Trophoblast cell (in vitro differentiated cells and primary cell): Measurements from ENCODE around the gene MYRF.

Experiments
- DNase-seq, 2 donors: peaks; one replicate each; pipeline ENCODE4 v3.0.0-alpha.2; 2016
- H2AFZ ChIP-seq: 2 replicates; pipeline ENCODE4 v1.6.1; 2013; ENCODE audit warnings: low read length, moderate library complexity, mild to moderate bottlenecking; ENCODE audit not compliant: insufficient read depth, poor library complexity
- H2AK5ac ChIP-seq: 2 replicates; pipeline ENCODE4 v1.6.1; 2013; ENCODE audit warnings: mild to moderate bottlenecking, low read length
- H2BK120ac ChIP-seq: 2 replicates; pipeline ENCODE4 v1.6.1; 2013; ENCODE audit warnings: low read length, mild to moderate bottlenecking, moderate library complexity; ENCODE audit not compliant: insufficient read depth, poor library complexity
- H2BK12ac ChIP-seq: 2 replicates; pipeline ENCODE4 v1.6.1; 2013; ENCODE audit warnings: mild to moderate bottlenecking, low read length, moderate library complexity
- H2BK5ac ChIP-seq: 2 replicates; pipeline ENCODE4 v1.6.1; 2013; ENCODE audit warnings: low read length, low read depth, moderate library complexity, mild to moderate bottlenecking; ENCODE audit not compliant: poor library complexity
- H3K14ac ChIP-seq: 2 replicates; pipeline ENCODE4 v1.6.1; 2013; ENCODE audit warnings: mild to moderate bottlenecking, low read length
- H3K18ac ChIP-seq: 2 replicates; pipeline ENCODE4 v1.6.1; 2013; ENCODE audit warnings: mild to moderate bottlenecking, low read length
- H3K23ac ChIP-seq: 2 replicates; pipeline ENCODE4 v1.6.1; 2013; ENCODE audit warnings: low read length
- H3K27ac ChIP-seq: 2 replicates; pipeline ENCODE4 v1.5.1; 2013; ENCODE audit warnings: low read depth, mild to moderate bottlenecking, inconsistent platforms, low read length, moderate library complexity
- H3K27me3 ChIP-seq: 2 replicates; pipeline ENCODE4 v1.6.1; 2013; ENCODE audit warnings: inconsistent platforms, mild to moderate bottlenecking, low read length, moderate library complexity; ENCODE audit not compliant: insufficient read depth
- H3K36me3 ChIP-seq, 2 experiments: 1 replicate in 1 of 2; 2 replicates in 1 of 2; pipeline ENCODE4 v1.6.1; 2013; ENCODE audit warnings: low read length in 2 of 2, mild to moderate bottlenecking in 2 of 2, moderate library complexity in 1 of 2; ENCODE audit not compliant: insufficient read depth in 2 of 2, control insufficient read depth in 1 of 2
- H3K4ac ChIP-seq: 2 replicates; pipeline ENCODE4 v1.6.1; 2013; ENCODE audit warnings: low read depth, mild to moderate bottlenecking, low read length, moderate library complexity
- H3K4me1 ChIP-seq, 2 experiments: 1 replicate in 1 of 2; 2 replicates in 1 of 2; pipeline ENCODE4 v1.6.1; 2013; ENCODE audit warnings: low read length in 2 of 2, mild to moderate bottlenecking in 2 of 2, moderate library complexity in 1 of 2; ENCODE audit not compliant: insufficient read depth in 2 of 2, control insufficient read depth in 1 of 2
- H3K4me2 ChIP-seq: 2 replicates; pipeline ENCODE4 v1.6.1; 2013; ENCODE audit warnings: inconsistent platforms, mild to moderate bottlenecking, low read length, moderate library complexity
- H3K4me3 ChIP-seq: 2 replicates; pipeline ENCODE4 v1.5.1; 2013; ENCODE audit warnings: mild to moderate bottlenecking, low read depth, low read length, inconsistent platforms
- H3K79me1 ChIP-seq: one replicate; pipeline ENCODE4 v1.6.1; 2013; ENCODE audit warnings: low read length
- H3K79me2 ChIP-seq: 2 replicates; pipeline ENCODE4 v1.6.1; 2013; ENCODE audit warnings: low read length, mild to moderate bottlenecking; ENCODE audit not compliant: control insufficient read depth, insufficient read depth, poor library complexity
- H3K9ac ChIP-seq: 2 replicates; pipeline ENCODE4 v1.6.1; 2013; ENCODE audit warnings: mild to moderate bottlenecking, low read length
- H3K9me3 ChIP-seq: 2 replicates; pipeline ENCODE4 v1.6.1; 2013; ENCODE audit warnings: low read depth, mild to moderate bottlenecking, control low read depth, inconsistent platforms, low read length; ENCODE audit not compliant: insufficient read depth
- H4K12ac ChIP-seq: 2 replicates; pipeline ENCODE4 v1.6.1; 2013; ENCODE audit warnings: low read depth, mild to moderate bottlenecking, low read length, moderate library complexity
- H4K8ac ChIP-seq: 2 replicates; pipeline ENCODE4 v1.6.1; 2013; ENCODE audit warnings: low read depth, mild to moderate bottlenecking, low read length, moderate library complexity
- H4K91ac ChIP-seq: one replicate; pipeline ENCODE4 v1.6.1; 2013; ENCODE audit warnings: low read depth, mild to moderate bottlenecking, low read length, moderate library complexity
- WGBS: extraction: QIAGEN DNeasy Blood & Tissue Kit; methylation state at CpG from one replicate; pipeline ENCODE4 v1.1.7; 2013; ENCODE audit warnings: missing lambda C conversion rate; ENCODE audit not compliant: insufficient read length, insufficient coverage; ENCODE audit errors: extremely low coverage; 5-methylcytosine and 5-hydroxymethylcytosine counted together

The MYRF gene

DNA sequence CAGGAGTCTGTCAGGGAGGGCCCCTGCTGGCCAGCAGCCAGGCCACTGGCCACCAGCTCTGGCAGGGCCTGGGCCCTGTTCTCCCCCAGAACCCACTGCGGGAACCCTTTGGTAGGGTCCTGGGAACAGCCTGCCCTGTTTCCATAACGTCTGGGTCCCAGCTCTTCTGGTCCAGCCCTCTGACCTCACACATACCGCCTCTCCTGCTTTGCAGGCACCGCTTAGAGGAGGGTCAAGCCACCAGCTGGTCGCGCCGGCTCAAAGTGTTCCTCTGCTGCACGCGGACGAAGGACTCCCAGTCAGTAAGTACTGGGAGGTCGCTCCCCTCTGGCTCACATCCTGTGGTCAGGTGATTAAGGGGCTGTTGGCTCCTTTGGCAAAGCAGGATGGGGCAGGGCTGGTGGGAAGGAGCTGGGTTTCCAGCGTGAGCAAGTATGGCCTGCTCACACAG lies 26.6 kb upstream of the MYRF start:
- WGBS = no CpG with 5 or more reads among the region's 12 CpGs
- H3K36me3 ChIP-seq = no peaks in the 10 kb centered on the region

GRCh38 chr11:61726775-61727174 lies 25.7 kb upstream of the MYRF start:
- H3K9ac ChIP-seq = no peak overlapping the region
- H3K9me3 ChIP-seq = no peaks in the 10 kb centered on the region
- no peak overlapping the region for H3K27ac ChIP-seq
- no peak overlapping the region for H4K8ac ChIP-seq
- no peak overlapping the region for H3K4me2 ChIP-seq
- no peaks in the 10 kb centered on the region for H3K36me3 ChIP-seq
- H3K4me3 ChIP-seq = no peak overlapping the region
- peaks cover 2 to 7% of the 10 kb centered on the region in 2 experiments for H3K4me1 ChIP-seq
- no peaks in the 10 kb centered on the region for H3K79me1 ChIP-seq
- no CpG with 5 or more reads among the region's 13 CpGs for WGBS
- no peak overlapping the region for H3K18ac ChIP-seq
- H4K12ac ChIP-seq = no peak overlapping the region
- H4K91ac ChIP-seq = no peak overlapping the region
- H3K14ac ChIP-seq = no peak overlapping the region
- DNase-seq = no peak
- no peaks in the 10 kb centered on the region for H3K27me3 ChIP-seq
- H2BK12ac ChIP-seq = no peak overlapping the region
- no peak overlapping the region for H3K23ac ChIP-seq
- H2AFZ ChIP-seq = no peak overlapping the region
- no peak overlapping the region for H2AK5ac ChIP-seq
- H2BK120ac ChIP-seq = no peak overlapping the region
- H2BK5ac ChIP-seq = no peak overlapping the region
- no peak overlapping the region for H3K4ac ChIP-seq
- H3K79me2 ChIP-seq = no peaks in the 10 kb centered on the region

More for the DNA sequence above, 26.6 kb upstream of the MYRF start:
- Histone ChIP-seq H3K4me2 (no peak overlapping the region), H2BK5ac (no peak overlapping the region), H3K79me1 (no peaks in the 10 kb centered on the region), H3K23ac (no peak overlapping the region), H2BK120ac (no peak overlapping the region), H3K79me2 (no peaks in the 10 kb centered on the region), H3K9me3 (no peaks in the 10 kb centered on the region), H2AK5ac (no peak overlapping the region), H2AFZ (no peak overlapping the region), H4K8ac (no peak overlapping the region), H3K4me1 (peaks cover 2 to 7% of the 10 kb centered on the region in 2 experiments), H4K12ac (no peak overlapping the region), H3K4ac (no peak overlapping the region), H3K27me3 (no peaks in the 10 kb centered on the region), H3K14ac (no peak overlapping the region), H2BK12ac (no peak overlapping the region), H3K18ac (no peak overlapping the region), H4K91ac (no peak overlapping the region), H3K9ac (no peak overlapping the region), H3K4me3 (no peak overlapping the region), H3K27ac (no peak overlapping the region)
- no peak for DNase-seq

DNA sequence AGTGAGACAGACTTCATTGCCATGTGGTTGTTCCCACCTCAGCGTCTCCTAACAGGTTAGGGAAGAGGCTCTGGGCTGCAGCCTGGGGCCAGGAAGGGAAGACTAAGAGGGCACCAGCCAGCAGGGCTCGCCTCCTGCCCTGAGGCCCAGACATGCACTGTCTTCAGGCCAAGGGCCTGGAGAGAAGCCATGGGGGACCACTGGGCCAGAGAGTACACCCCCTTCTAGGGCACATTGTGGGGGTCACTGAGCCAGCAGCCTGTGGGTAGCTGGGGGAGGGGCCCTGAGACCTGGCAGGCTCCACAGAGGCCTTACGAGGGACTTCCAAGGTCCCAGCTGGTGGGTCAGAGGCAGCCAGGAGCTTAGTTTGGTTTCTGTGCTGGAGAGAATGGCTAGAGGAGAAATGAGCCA lies 25.0 kb upstream of the MYRF start:
- Histone ChIP-seq H3K23ac (no peak overlapping the region), H2BK12ac (no peak overlapping the region), H4K91ac (no peak overlapping the region), H3K4me1 (peaks cover 2 to 7% of the 10 kb centered on the region in 2 experiments), H3K4me3 (no peak overlapping the region), H3K36me3 (no peaks in the 10 kb centered on the region), H3K9me3 (no peaks in the 10 kb centered on the region), H2AFZ (no peak overlapping the region), H3K18ac (no peak overlapping the region), H3K27ac (no peak overlapping the region), H2BK5ac (no peak overlapping the region), H3K14ac (no peak overlapping the region), H3K4ac (no peak overlapping the region), H4K8ac (no peak overlapping the region), H3K27me3 (no peaks in the 10 kb centered on the region), H3K9ac (no peak overlapping the region), H3K4me2 (no peak overlapping the region), H4K12ac (no peak overlapping the region), H2BK120ac (no peak overlapping the region), H2AK5ac (no peak overlapping the region), H3K79me1 (no peaks in the 10 kb centered on the region), H3K79me2 (no peaks in the 10 kb centered on the region)
- WGBS = no CpG with 5 or more reads among the region's 3 CpGs
- no peak for DNase-seq

DNA sequence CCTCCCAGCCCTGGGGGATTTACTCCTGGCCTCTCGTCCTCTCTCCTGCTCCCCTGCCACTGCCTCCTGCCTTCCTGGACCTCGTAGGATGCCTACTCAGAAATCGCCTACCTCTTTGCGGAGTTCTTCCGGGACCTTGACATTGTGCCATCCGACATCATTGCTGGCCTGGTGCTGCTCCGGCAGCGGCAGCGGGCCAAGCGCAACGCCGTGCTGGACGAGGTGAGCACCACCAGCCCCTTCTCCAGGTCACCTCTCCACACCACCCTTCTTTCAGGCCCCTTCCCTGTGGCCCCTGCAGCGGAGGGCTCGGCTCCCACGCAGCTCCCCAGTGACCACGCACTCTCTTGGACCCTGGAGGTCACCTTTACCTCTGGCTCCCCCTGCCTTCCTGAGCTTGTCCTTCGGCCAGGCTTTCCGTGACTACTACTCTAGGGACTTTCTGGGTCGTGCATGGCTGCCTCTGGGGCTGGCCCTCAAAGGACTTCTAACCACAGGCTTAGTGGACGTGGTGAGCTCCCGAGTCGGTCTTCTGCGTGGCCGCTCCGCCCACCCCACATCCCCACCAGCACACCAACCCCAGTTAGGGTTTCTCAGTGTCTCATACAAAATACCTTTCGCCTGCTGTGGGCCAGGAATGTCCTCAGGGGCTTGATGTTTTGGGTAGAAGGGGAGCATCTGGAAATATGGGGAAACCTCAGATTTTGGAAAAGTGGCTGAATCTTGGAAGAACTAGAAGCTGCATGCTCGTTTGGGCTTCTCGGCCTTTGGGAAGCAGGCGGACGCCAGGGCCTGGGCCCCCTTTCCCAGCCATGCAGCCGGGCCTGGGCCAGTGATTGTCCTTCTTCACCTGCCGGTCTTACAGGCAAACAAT lies 24.1 kb upstream of the MYRF start:
- Histone ChIP-seq H2AK5ac (peak overlapping the region; percentile 52), H3K27ac (no peak overlapping the region), H3K18ac (peak overlapping the region; percentile 16), H3K4me2 (no peak overlapping the region), H3K27me3 (no peaks in the 10 kb centered on the region), H3K79me1 (no peaks in the 10 kb centered on the region), H3K14ac (no peak overlapping the region), H2BK12ac (no peak overlapping the region), H2BK5ac (no peak overlapping the region), H3K4me3 (no peak overlapping the region), H3K4ac (no peak overlapping the region), H2AFZ (no peak overlapping the region), H2BK120ac (no peak overlapping the region), H4K12ac (no peak overlapping the region), H3K9ac (no peak overlapping the region), H4K91ac (no peak overlapping the region), H3K4me1 (peaks cover 2 to 7% of the 10 kb centered on the region in 2 experiments), H3K79me2 (no peaks in the 10 kb centered on the region), H3K36me3 (no peaks in the 10 kb centered on the region), H3K9me3 (no peaks in the 10 kb centered on the region), H4K8ac (no peak overlapping the region), H3K23ac (no peak overlapping the region)
- WGBS = no CpG with 5 or more reads among the region's 33 CpGs
- no peak for DNase-seq
